ENCODE results near the gene CCDC137. TPM values are rescaled to one million over a fixed set of nuclear protein-coding genes. Genes with fewer than 3 reads are reported as not detected.

CCDC137 gene
- polyA plus RNA-seq, 1 of the 3 experiments (the other 2 are of a cell fraction), result 62.4 TPM

GRCh38 chr17:81676906-81677305, 10.4 kb downstream of the CCDC137 start:
- TF ChIP-seq SMC3 (IDR thresholded peaks at IDR 0.05; ENCODE audit: low read depth, low read length), result no peak
- no peak for TF ChIP-seq USF1 (IDR thresholded peaks at IDR 0.05; ENCODE audit: borderline replicate concordance, low read depth)
- TF ChIP-seq GATA2 (CRISPR knock-in tag; IDR thresholded peaks at IDR 0.05), result no peak
- no peak for TF ChIP-seq ELF1 (IDR thresholded peaks at IDR 0.05)
- Histone ChIP-seq H3K27me3 (ENCODE audit: insufficient read depth) (no peaks in the 10 kb centered on the region), H3K27ac (ENCODE audit: low read depth in 2 of 2, low read length in 1 of 2) (no peak overlapping the region), H3K9ac (no peak overlapping the region), H2AFZ (ENCODE audit: low read depth) (no peak overlapping the region), H3K79me2 (ENCODE audit: insufficient read depth) (peaks cover 48% of the 10 kb centered on the region), H3K4me1 (ENCODE audit: control insufficient read depth in 1 of 2, insufficient read depth in 2 of 2, low read depth in 1 of 2, low read length in 1 of 2) (peaks cover 0 to 1% of the 10 kb centered on the region in 2 experiments; a peak in 2 of 4 replicates), H3K4me3 (ENCODE audit: low read depth in 2 of 2, low read length in 1 of 2) (no peak overlapping the region), H3K9me3 (no peaks in the 10 kb centered on the region), H3K36me3 (replicated peaks in 1 of 2; ENCODE audit: control insufficient read depth in 1 of 2, insufficient read depth in 2 of 2, low read length in 1 of 2) (peaks cover 21 to 38% of the 10 kb centered on the region in 2 experiments), H3K9me2 (no peaks in the 10 kb centered on the region), H4K20me1 (ENCODE audit: insufficient read depth) (peaks cover 5% of the 10 kb centered on the region; the same call in 1 of the 2 replicates), H3F3A (replicated peaks; ENCODE audit: insufficient read depth) (peaks cover 34% of the 10 kb centered on the region), H3K4me2 (no peak overlapping the region)
- ChIA-PET POLR2A (no interaction called here), CTCF (interaction anchor here (0.6 to 2.5 kb wide), 8 partner anchors 10 to 193 kb away, joined by 3 to 17 read pairs (median 7); partner anchors contain the start of gene MRPL12)
- peak; percentile 30 for DNase-seq
- 91% methylated on average over 12 of the region's 17 CpGs for WGBS (ENCODE audit: low lambda C conversion rate)

- CTCF ChIA-PET, result interaction anchor here (0.7 kb wide), 1 partner anchor 53 kb away, joined by 3 read pairs; no protein-coding TSS in a partner anchor
- Histone ChIP-seq H3F3A (replicated peaks; ENCODE audit: insufficient read depth) (peaks cover 27% of the 10 kb centered on the region), H3K27me3 (ENCODE audit: insufficient read depth) (no peaks in the 10 kb centered on the region), H4K20me1 (ENCODE audit: insufficient read depth) (peaks cover 12% of the 10 kb centered on the region), H3K4me2 (no peak overlapping the region), H3K79me2 (ENCODE audit: insufficient read depth) (peaks cover 77% of the 10 kb centered on the region), H3K4me3 (ENCODE audit: low read depth in 2 of 2, low read length in 1 of 2) (no peak overlapping the region), H3K4me1 (ENCODE audit: control insufficient read depth in 1 of 2, insufficient read depth in 2 of 2, low read depth in 1 of 2, low read length in 1 of 2) (peaks cover 15 to 16% of the 10 kb centered on the region in 2 experiments; a peak in 3 of 4 replicates), H2AFZ (ENCODE audit: low read depth) (no peak overlapping the region), H3K27ac (ENCODE audit: low read depth in 2 of 2, low read length in 1 of 2) (no peak overlapping the region), H3K36me3 (replicated peaks in 1 of 2; ENCODE audit: control insufficient read depth in 1 of 2, insufficient read depth in 2 of 2, low read length in 1 of 2) (peaks cover 11 to 17% of the 10 kb centered on the region in 2 experiments), H3K9me3 (no peaks in the 10 kb centered on the region), H3K9ac (no peak overlapping the region), H3K9me2 (no peaks in the 10 kb centered on the region)
- POLR2A ChIA-PET, result interaction anchor here (0.6 to 1.0 kb wide), 2 partner anchors 32 to 176 kb away, joined by 3 to 6 read pairs; partner anchors contain the start of gene SLC25A10
- WGBS (ENCODE audit: low lambda C conversion rate), result 92% methylated on average over 11 of the region's 11 CpGs
- no peak for DNase-seq
- TF ChIP-seq RXRA (IDR thresholded peaks at IDR 0.05; ENCODE audit: borderline replicate concordance, low read depth), result no peak
- TF ChIP-seq GABPA (IDR thresholded peaks at IDR 0.05; ENCODE audit: low read depth), result no peak
- TF ChIP-seq RCOR1 (IDR thresholded peaks at IDR 0.05; ENCODE audit: low read length), result no peak
- TF ChIP-seq MXI1 (IDR thresholded peaks at IDR 0.05; ENCODE audit: low read depth, low read length), result no peak
- no peak for TF ChIP-seq REST (IDR thresholded peaks at IDR 0.05; ENCODE audit: low read depth, low read length)
- TF ChIP-seq CTCF (IDR thresholded peaks at IDR 0.05), result no peak
- TF ChIP-seq RAD21 (IDR thresholded peaks at IDR 0.05; ENCODE audit: low read length), result no peak
- no peak for TF ChIP-seq USF2 (IDR thresholded peaks at IDR 0.05; ENCODE audit: borderline replicate concordance, low read depth, low read length)
- no peak for TF ChIP-seq USF1 (IDR thresholded peaks at IDR 0.05; ENCODE audit: borderline replicate concordance, low read depth)
- TF ChIP-seq MEF2A (IDR thresholded peaks at IDR 0.05; ENCODE audit: borderline replicate concordance, low read depth), result no peak
- TF ChIP-seq MAX (IDR thresholded peaks at IDR 0.05; ENCODE audit: low read depth), result no peak
- TF ChIP-seq NFIC (IDR thresholded peaks at IDR 0.05; ENCODE audit: borderline replicate concordance), result no peak
- TF ChIP-seq JUND (IDR thresholded peaks at IDR 0.05), result no peak
- no peak for TF ChIP-seq IRF3 (IDR thresholded peaks at IDR 0.05; ENCODE audit: low read depth, low read length)
- no peak for TF ChIP-seq FOXM1 (IDR thresholded peaks at IDR 0.05; ENCODE audit: low read depth)
- TF ChIP-seq SMC3 (IDR thresholded peaks at IDR 0.05; ENCODE audit: low read depth, low read length), result no peak
Measured at GRCh38 chr17:81680150-81680549, 13.6 kb downstream of the CCDC137 start.
